Gastrocnemius medialis (tissue), 4 donors: ENCODE measurements around the gene ZNF23. TPM values are rescaled to one million over a fixed set of nuclear protein-coding genes. Genes with fewer than 3 reads are reported as not detected.
A peak's percentile ranks its signal among the peaks of the same experiment; 100 is the strongest.

Experiments
- ATAC-seq, 2 donors: fragments of 150-250 bp; one replicate each; pipeline ENCODE4 v1.9.1; 2016
- DNase-seq, 2 donors: peaks; one replicate each; pipeline ENCODE4 v3.0.0-alpha.2; 2019
- H3K27ac ChIP-seq, 4 donors: fragments of 200-600 bp; sonication (generic); 1 replicate in 1 of 4; 2 replicates in 3 of 4; pipeline ENCODE4 v1.5.1; 2016 to 2018; ENCODE audit warnings: mild to moderate bottlenecking in 2 of 4, moderate library complexity in 1 of 4
- H3K27me3 ChIP-seq, 3 donors: fragments of 200-600 bp; sonication (generic) in 2 of 3; 1 replicate in 1 of 3; 2 replicates in 2 of 3; pipeline versions ENCODE4 v1.5.1 to v1.6.0; 2016 to 2019; ENCODE audit warnings: mild to moderate bottlenecking in 1 of 3, moderate library complexity in 1 of 3
- H3K36me3 ChIP-seq, 2 donors: fragments of 200-600 bp; sonication (generic) in 1 of 2; one replicate each; pipeline ENCODE4 v1.5.1; 2017 to 2018
- H3K4me1 ChIP-seq, 2 donors: fragments of 200-600 bp; sonication (generic) in 1 of 2; one replicate each; pipeline ENCODE4 v1.5.1; 2016 to 2017; ENCODE audit warnings: mild to moderate bottlenecking in 2 of 2
- H3K4me3 ChIP-seq, 4 donors: fragments of 200-600 bp; sonication (generic) in 3 of 4; 1 replicate in 1 of 4; 2 replicates in 3 of 4; pipeline ENCODE4 v1.5.1; 2016 to 2019; ENCODE audit warnings: mild to moderate bottlenecking in 2 of 4
- H3K9me3 ChIP-seq, 3 donors: fragments of 200-600 bp; sonication (generic) in 2 of 3; 1 replicate in 1 of 3; 2 replicates in 2 of 3; pipeline ENCODE4 v1.5.1; 2016 to 2019
- CTCF ChIP-seq, 5 experiments: fragments of 450-650 bp in 3 of 5; fragments of 200-600 bp in 2 of 5; sonication (generic) in 2 of 5; IDR thresholded peaks in 4 of 5; conservative IDR thresholded peaks in 1 of 5; 1 replicate in 4 of 5; 2 replicates in 1 of 5; pipeline ENCODE4 v1.5.1; 2016 to 2019; ENCODE audit warnings: antibody characterized with exemption in 5 of 5, mild to moderate bottlenecking in 3 of 5, moderate library complexity in 3 of 5
- POLR2A ChIP-seq, 2 donors: fragments of 450-650 bp; IDR thresholded peaks; one replicate each; pipeline ENCODE4 v1.6.1; 2017; ENCODE audit warnings: antibody characterized with exemption in 2 of 2, mild to moderate bottlenecking in 2 of 2, moderate library complexity in 2 of 2
- in situ Hi-C, 4 donors: fragments of 200-750 bp; cut with MboI; loops; one replicate each; pipeline versions ENCODE4 v1.15.0 to v1.8.0; 2017; ENCODE audit warnings: low sequenced_read_pairs in 4 of 4
- intact Hi-C: fragments of 100-400 bp; cut with DNase I; formaldehyde crosslinking; loops from one replicate; pipeline ENCODE4 v1.15.1; 2023; ENCODE audit warnings: low total_unique reads
- total RNA-seq, 4 donors: library from RNA; depleted of rRNA; stranded (reverse); fragments of >200 nt; gene quantifications; one replicate each; pipeline versions ENCODE4 v1.1.0 to v1.2.3, GENCODE V29; 2016

ZNF23 gene
- total RNA-seq, 4 donors from 2014 or later: 3.6 to 5.6 (median 4.7) TPM

GRCh38 chr16:71484006-71484893, 22.2 kb upstream of the ZNF23 start:
- Histone ChIP-seq H3K9me3 (no peaks in the 10 kb centered on the region), H3K4me1 (peaks cover 11 to 13% of the 10 kb centered on the region in 2 donors), H3K4me3 (peak overlapping the region; percentile 92 to 99 (median 96)), H3K36me3 (peaks cover 0 to 5% of the 10 kb centered on the region in 2 donors), H3K27ac (peak overlapping the region; percentile 91 to 98 (median 97)), H3K27me3 (no peaks in the 10 kb centered on the region)
- ATAC-seq: peak; percentile 99 to 100
- peak; percentile 79 to 80 for DNase-seq
- TF ChIP-seq POLR2A (IDR thresholded peaks at IDR 0.05) (peak; percentile 45 to 49), CTCF (IDR thresholded peaks at IDR 0.05 in 4 of 5, conservative IDR thresholded peaks at IDR 0.05 in 1 of 5) (no peak)
- intact Hi-C loops: loop anchor here (1.0 to 10.0 kb wide), 2 partner anchors 22 to 199 kb away; partner anchors contain the start of genes CMTR2 and ZNF23
- in situ Hi-C loops: no loop called here

GRCh38 chr16:71482569-71482968, 20.5 kb upstream of the ZNF23 start:
- Histone ChIP-seq H3K4me3 (no peak overlapping the region), H3K27me3 (no peaks in the 10 kb centered on the region), H3K4me1 (peaks cover 11 to 13% of the 10 kb centered on the region in 2 donors), H3K27ac (no peak overlapping the region), H3K9me3 (no peaks in the 10 kb centered on the region), H3K36me3 (peaks cover 0 to 19% of the 10 kb centered on the region in 2 donors)
- in situ Hi-C loops (no loop called here), intact Hi-C loops (loop anchor here (10.0 kb wide), 1 partner anchor 198 kb away; the partner anchor contains the start of gene CMTR2)
- ATAC-seq (no peak), DNase-seq (no peak)
- no peak for TF ChIP-seq CTCF (IDR thresholded peaks at IDR 0.05 in 4 of 5, conservative IDR thresholded peaks at IDR 0.05 in 1 of 5)
- no peak for TF ChIP-seq POLR2A (IDR thresholded peaks at IDR 0.05)

- ATAC-seq (no peak), DNase-seq (no peak)
- in situ Hi-C loops: no loop called here
- Histone ChIP-seq H3K4me1 (peaks cover 11 to 13% of the 10 kb centered on the region in 2 donors), H3K36me3 (peaks cover 0 to 35% of the 10 kb centered on the region in 2 donors), H3K27ac (no peak overlapping the region), H3K27me3 (no peaks in the 10 kb centered on the region), H3K9me3 (no peaks in the 10 kb centered on the region), H3K4me3 (no peak overlapping the region)
- intact Hi-C loops: loop anchor here (10.0 kb wide), 1 partner anchor 196 kb away; the partner anchor contains the start of gene CMTR2
- TF ChIP-seq CTCF (IDR thresholded peaks at IDR 0.05 in 4 of 5, conservative IDR thresholded peaks at IDR 0.05 in 1 of 5) (no peak), POLR2A (IDR thresholded peaks at IDR 0.05) (no peak)
Measured at GRCh38 chr16:71480956-71481355, 18.9 kb upstream of the ZNF23 start.

GRCh38 chr16:71479420-71479819, 17.4 kb upstream of the ZNF23 start:
- Histone ChIP-seq H3K9me3 (no peaks in the 10 kb centered on the region), H3K27ac (no peak overlapping the region), H3K4me3 (no peak overlapping the region), H3K36me3 (peaks cover 0 to 49% of the 10 kb centered on the region in 2 donors), H3K4me1 (peaks cover 9 to 11% of the 10 kb centered on the region in 2 donors), H3K27me3 (no peaks in the 10 kb centered on the region)
- in situ Hi-C loops: no loop called here
- TF ChIP-seq CTCF (IDR thresholded peaks at IDR 0.05 in 4 of 5, conservative IDR thresholded peaks at IDR 0.05 in 1 of 5) (no peak), POLR2A (IDR thresholded peaks at IDR 0.05) (no peak)
- intact Hi-C loops: no loop called here
- ATAC-seq (no peak), DNase-seq (no peak)
